ENCODE results near the gene VASH2. TPM values are rescaled to one million over a fixed set of nuclear protein-coding genes. Genes with fewer than 3 reads are reported as not detected.

The VASH2 gene
- total RNA-seq = under 1 TPM; under 0.01 to 0.33 TPM

GRCh38 chr1:212950243-212951125, at the start of gene VASH2:
VASH2 (plus strand) TSS chr1:212950541; CDS start chr1:212951543, 1,002 bp downstream.

GRCh38 chr1:213015099-213016050, 65.0 kb downstream of the VASH2 start, which contains the start of gene ANGEL2:
ANGEL2 (minus strand) TSS chr1:213015867; CDS start chr1:213015671, 196 bp downstream.

Other genes starting within 250 kb of the VASH2 start
- gene NSL1, start 158.8 kb upstream of the VASH2 start, total RNA-seq = 10 to 100 TPM; 31.3 to 42.0 TPM
- gene TATDN3, start 158.6 kb upstream of the VASH2 start, total RNA-seq = 10 to 100 TPM; 13.7 to 17.6 TPM
- gene SPATA45, start 102.9 kb upstream of the VASH2 start, total RNA-seq = under 1 TPM in 1 of 2 donors, not detected in 1; 0.34 TPM
- gene FLVCR1, start 92.3 kb upstream of the VASH2 start, total RNA-seq = 10 to 100 TPM; 13.1 to 17.0 TPM
- 10 to 100 TPM; 46.1 to 62.3 TPM for gene ANGEL2, start 65.3 kb downstream of the VASH2 start, total RNA-seq
- gene RPS6KC1, start 100.7 kb downstream of the VASH2 start, total RNA-seq = 10 to 100 TPM; 39.9 to 41.0 TPM

Measured in melanocyte of skin (primary cell).